Muscle layer of colon (tissue), 2 donors: ENCODE results near the gene CDHR1.

Experiments
- H3K27ac ChIP-seq: one replicate; pipeline ENCODE4 v1.7.0; 2013; ENCODE audit warnings: low read depth, mild to moderate bottlenecking, low read length, moderate library complexity
- H3K27me3 ChIP-seq, 2 donors: one replicate each; pipeline ENCODE4 v1.7.0; 2013; ENCODE audit warnings: low read length in 2 of 2, mild to moderate bottlenecking in 2 of 2; ENCODE audit not compliant: insufficient read depth in 2 of 2, control insufficient read depth in 1 of 2
- H3K36me3 ChIP-seq: one replicate; pipeline ENCODE4 v1.7.0; 2013; ENCODE audit warnings: mild to moderate bottlenecking, low read length; ENCODE audit not compliant: insufficient read depth
- H3K4me1 ChIP-seq: one replicate; pipeline ENCODE4 v1.7.0; 2013; ENCODE audit warnings: mild to moderate bottlenecking, low read length; ENCODE audit not compliant: insufficient read depth
- H3K4me3 ChIP-seq, 2 donors: one replicate each; pipeline ENCODE4 v1.7.0; 2013; ENCODE audit warnings: low read length in 2 of 2, low read depth in 1 of 2, mild to moderate bottlenecking in 1 of 2, moderate library complexity in 1 of 2
- H3K9ac ChIP-seq: one replicate; pipeline ENCODE4 v1.7.0; 2013; ENCODE audit warnings: low read length
- H3K9me3 ChIP-seq: one replicate; pipeline ENCODE4 v1.7.0; 2013; ENCODE audit warnings: mild to moderate bottlenecking, low read length
- donor health status: abdominal sarcoma.
- donor health status: Adenocarcinoma of cecum.

Gene CDHR1

DNA sequence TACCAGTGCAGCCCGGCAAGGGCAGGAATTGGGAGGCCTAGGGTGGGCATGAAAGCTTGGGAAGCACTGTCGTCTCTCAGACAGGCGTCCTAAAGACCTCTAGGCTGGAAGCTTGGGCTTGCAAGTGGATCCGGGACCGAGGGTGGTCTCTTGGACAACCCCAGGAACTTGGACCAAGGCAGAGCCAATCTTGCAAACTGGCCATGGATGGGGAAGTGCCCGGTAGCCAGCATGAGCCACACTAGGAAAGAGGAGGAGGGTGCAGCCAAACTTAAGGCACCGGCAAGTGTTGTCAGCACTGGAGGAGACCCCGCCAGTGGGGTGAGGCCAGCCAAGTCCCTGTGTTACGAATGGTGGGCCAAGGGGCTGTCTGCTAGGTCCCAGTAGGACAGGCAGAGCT lies 22.5 kb downstream of the CDHR1 start:
- H3K9me3 ChIP-seq, result no peaks in the 10 kb centered on the region
- H3K4me3 ChIP-seq, result no peak overlapping the region
- H3K36me3 ChIP-seq, result no peaks in the 10 kb centered on the region
- H3K27me3 ChIP-seq, result no peaks in the 10 kb centered on the region
- no peak overlapping the region for H3K9ac ChIP-seq
- H3K4me1 ChIP-seq, result no peaks in the 10 kb centered on the region
- no peak overlapping the region for H3K27ac ChIP-seq

DNA sequence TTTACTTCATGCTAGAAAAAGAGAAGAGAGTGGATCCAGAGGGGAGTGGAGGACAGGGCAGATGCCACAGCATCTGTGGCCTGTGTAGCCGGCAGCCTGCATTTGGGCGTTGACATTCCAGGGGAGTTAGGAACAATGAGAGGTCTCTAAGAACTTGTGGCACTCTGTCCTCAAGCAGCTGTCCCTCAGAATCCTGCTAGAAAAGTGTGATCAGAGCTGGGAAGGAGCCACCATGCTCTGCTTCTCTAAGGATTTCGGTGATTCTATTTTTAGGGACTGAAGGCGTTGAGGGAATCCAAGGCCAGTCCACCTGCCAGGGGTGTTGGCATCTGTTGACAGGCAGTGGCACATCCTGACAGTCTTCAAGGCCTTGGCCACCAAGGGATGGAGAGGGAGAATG lies 23.4 kb downstream of the CDHR1 start:
- Histone ChIP-seq H3K4me3 (no peak overlapping the region), H3K4me1 (no peaks in the 10 kb centered on the region), H3K27me3 (no peaks in the 10 kb centered on the region), H3K9ac (no peak overlapping the region), H3K27ac (no peak overlapping the region), H3K36me3 (no peaks in the 10 kb centered on the region), H3K9me3 (no peaks in the 10 kb centered on the region)

GRCh38 chr10:84221916-84222315 lies 27.6 kb downstream of the CDHR1 start:
- Histone ChIP-seq H3K9me3 (no peaks in the 10 kb centered on the region), H3K4me3 (no peak overlapping the region), H3K27ac (no peak overlapping the region), H3K27me3 (no peaks in the 10 kb centered on the region), H3K36me3 (no peaks in the 10 kb centered on the region), H3K4me1 (no peaks in the 10 kb centered on the region), H3K9ac (no peak overlapping the region)

- H3K4me1 ChIP-seq, result no peaks in the 10 kb centered on the region
- no peaks in the 10 kb centered on the region for H3K27me3 ChIP-seq
- no peaks in the 10 kb centered on the region for H3K36me3 ChIP-seq
- no peak overlapping the region for H3K9ac ChIP-seq
- H3K27ac ChIP-seq, result no peak overlapping the region
- H3K4me3 ChIP-seq, result no peak overlapping the region
- H3K9me3 ChIP-seq, result no peaks in the 10 kb centered on the region
Measured at GRCh38 chr10:84224411-84225028, 30.2 kb downstream of the CDHR1 start.

GRCh38 chr10:84225427-84226173 lies 31.3 kb downstream of the CDHR1 start, which contains the start of gene LRIT2:
TSS of gene LRIT2 (minus strand) at chr10:84225544. CDS start at chr10:84225520, 24 bp downstream.
- Histone ChIP-seq H3K36me3 (no peaks in the 10 kb centered on the region), H3K4me1 (no peaks in the 10 kb centered on the region), H3K27me3 (no peaks in the 10 kb centered on the region)

GRCh38 chr10:84226616-84227015 lies 32.3 kb downstream of the CDHR1 start:
- Histone ChIP-seq H3K36me3 (no peaks in the 10 kb centered on the region), H3K9me3 (no peaks in the 10 kb centered on the region), H3K4me1 (no peaks in the 10 kb centered on the region), H3K9ac (no peak overlapping the region), H3K4me3 (no peak overlapping the region), H3K27me3 (no peaks in the 10 kb centered on the region), H3K27ac (no peak overlapping the region)

More at GRCh38 chr10:84225427-84226173, 31.3 kb downstream of the CDHR1 start, which contains the start of gene LRIT2:
- Histone ChIP-seq H3K27ac (no peak within 1 kb of the TSS), H3K4me3 (no peak within 1 kb of the TSS), H3K9ac (no peak within 1 kb of the TSS), H3K9me3 (no peaks in the 10 kb centered on the region)

GRCh38 chr10:84227810-84228209 lies 33.5 kb downstream of the CDHR1 start:
- Histone ChIP-seq H3K4me1 (no peaks in the 10 kb centered on the region), H3K27me3 (no peaks in the 10 kb centered on the region), H3K27ac (no peak overlapping the region), H3K9ac (no peak overlapping the region), H3K4me3 (no peak overlapping the region), H3K9me3 (no peaks in the 10 kb centered on the region), H3K36me3 (no peaks in the 10 kb centered on the region)

DNA sequence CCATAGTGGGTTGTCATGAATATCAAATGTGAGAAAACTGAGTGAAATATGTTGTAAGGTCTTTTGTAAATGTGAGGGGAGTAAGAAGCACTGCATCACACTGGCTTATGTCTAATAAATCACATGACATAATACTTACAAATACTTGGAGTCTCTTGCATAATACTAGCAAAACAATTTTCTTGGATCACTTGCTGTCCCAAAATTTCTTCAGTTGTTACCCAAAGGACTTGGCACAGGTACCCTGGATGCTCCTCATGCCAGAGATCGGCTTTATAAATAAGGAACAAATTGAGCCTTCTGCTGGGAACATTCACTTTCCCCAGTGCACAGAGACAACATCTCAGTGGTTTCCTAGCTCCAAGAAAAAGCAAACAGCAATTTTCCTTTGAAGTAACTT lies 36.0 kb downstream of the CDHR1 start:
- Histone ChIP-seq H3K36me3 (no peaks in the 10 kb centered on the region), H3K9ac (no peak overlapping the region), H3K27me3 (no peaks in the 10 kb centered on the region), H3K27ac (no peak overlapping the region), H3K9me3 (no peaks in the 10 kb centered on the region), H3K4me1 (no peaks in the 10 kb centered on the region), H3K4me3 (no peak overlapping the region)

DNA sequence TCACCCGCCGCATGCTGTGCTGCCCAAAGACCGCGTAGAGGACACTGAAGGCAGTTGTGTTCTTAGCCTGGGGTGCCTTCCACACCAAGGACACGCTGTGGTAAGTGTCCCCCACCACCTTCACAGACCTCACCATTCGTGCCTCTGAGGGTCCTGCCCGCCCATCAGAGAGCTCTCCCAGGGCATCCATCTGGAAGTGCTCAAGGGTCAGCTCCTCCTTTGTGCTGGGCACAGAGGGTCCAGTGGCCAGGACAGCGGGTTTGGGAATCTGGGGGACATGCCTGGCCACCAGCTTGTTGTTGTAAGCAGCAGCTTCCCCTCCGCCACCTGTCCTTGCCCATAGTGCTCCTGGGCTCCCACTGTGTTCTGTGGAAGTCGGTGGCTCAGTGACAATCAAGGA lies 38.0 kb downstream of the CDHR1 start:
- no peak overlapping the region for H3K4me3 ChIP-seq
- H3K9me3 ChIP-seq, result no peaks in the 10 kb centered on the region
- H3K27ac ChIP-seq, result no peak overlapping the region
- H3K4me1 ChIP-seq, result no peaks in the 10 kb centered on the region
- no peak overlapping the region for H3K9ac ChIP-seq
- peaks cover 0 to 5% of the 10 kb centered on the region in 2 donors for H3K27me3 ChIP-seq
- no peaks in the 10 kb centered on the region for H3K36me3 ChIP-seq

GRCh38 chr10:84233940-84234339 lies 39.6 kb downstream of the CDHR1 start:
- H3K9me3 ChIP-seq, result no peaks in the 10 kb centered on the region

GRCh38 chr10:84234479-84234878 lies 40.1 kb downstream of the CDHR1 start:
- Histone ChIP-seq H3K27me3 (peaks cover 5 to 8% of the 10 kb centered on the region in 2 donors), H3K9me3 (no peaks in the 10 kb centered on the region), H3K9ac (no peak overlapping the region), H3K27ac (no peak overlapping the region), H3K4me3 (no peak overlapping the region), H3K36me3 (no peaks in the 10 kb centered on the region), H3K4me1 (no peaks in the 10 kb centered on the region)

More at GRCh38 chr10:84233940-84234339, 39.6 kb downstream of the CDHR1 start:
- Histone ChIP-seq H3K27me3 (peaks cover 5 to 8% of the 10 kb centered on the region in 2 donors), H3K4me1 (no peaks in the 10 kb centered on the region), H3K4me3 (no peak overlapping the region), H3K36me3 (no peaks in the 10 kb centered on the region), H3K9ac (no peak overlapping the region), H3K27ac (no peak overlapping the region)

- H3K27ac ChIP-seq, result no peak overlapping the region
- no peak overlapping the region for H3K9ac ChIP-seq
- H3K4me3 ChIP-seq, result no peak overlapping the region
- no peaks in the 10 kb centered on the region for H3K4me1 ChIP-seq
- H3K27me3 ChIP-seq, result peaks cover 5 to 8% of the 10 kb centered on the region in 2 donors
- H3K9me3 ChIP-seq, result no peaks in the 10 kb centered on the region
- H3K36me3 ChIP-seq, result no peaks in the 10 kb centered on the region
Measured at GRCh38 chr10:84235096-84235495, 40.8 kb downstream of the CDHR1 start.
